Mesenchymal stem cell (in vitro differentiated cells and primary cell): ENCODE results near the gene CYP27B1.

ENCODE experiments used
- DNase-seq: peaks from one replicate; pipeline ENCODE4 v3.0.0-alpha.2; 2013
- H2AFZ ChIP-seq: one replicate; pipeline ENCODE4 v1.6.1; 2013; ENCODE audit warnings: low read depth, mild to moderate bottlenecking, control low read depth, inconsistent platforms, low read length, moderate library complexity
- H2AK5ac ChIP-seq: 2 replicates; pipeline ENCODE4 v1.6.1; 2013; ENCODE audit warnings: low read length, moderate library complexity, mild to moderate bottlenecking, inconsistent platforms; ENCODE audit not compliant: severe bottlenecking
- H2BK120ac ChIP-seq: one replicate; pipeline ENCODE4 v1.6.1; 2013; ENCODE audit warnings: low read depth, mild to moderate bottlenecking, inconsistent platforms, low read length, moderate library complexity
- H2BK12ac ChIP-seq, 2 experiments: one replicate each; pipeline ENCODE4 v1.6.1; 2013; ENCODE audit warnings: inconsistent platforms in 2 of 2, low read length in 2 of 2, mild to moderate bottlenecking in 2 of 2, moderate library complexity in 2 of 2, control low read depth in 1 of 2
- H2BK15ac ChIP-seq: one replicate; pipeline ENCODE4 v1.6.1; 2013; ENCODE audit warnings: mild to moderate bottlenecking, low read depth, inconsistent platforms; ENCODE audit not compliant: poor library complexity, severe bottlenecking
- H2BK5ac ChIP-seq: 2 replicates; pipeline ENCODE4 v1.6.1; 2013; ENCODE audit warnings: low read depth, mild to moderate bottlenecking, low read length, control low read depth, inconsistent platforms; ENCODE audit not compliant: poor library complexity, severe bottlenecking
- H3K14ac ChIP-seq, 2 experiments: one replicate each; pipeline ENCODE4 v1.6.1; 2013; ENCODE audit warnings: inconsistent platforms in 2 of 2, low read length in 2 of 2, control low read depth in 1 of 2, mild to moderate bottlenecking in 1 of 2, moderate library complexity in 1 of 2
- H3K18ac ChIP-seq, 2 experiments: one replicate each; pipeline ENCODE4 v1.6.1; 2013; ENCODE audit warnings: inconsistent platforms in 2 of 2, low read length in 2 of 2, control low read depth in 1 of 2, low read depth in 1 of 2, mild to moderate bottlenecking in 1 of 2
- H3K23ac ChIP-seq, 2 experiments: one replicate each; pipeline ENCODE4 v1.6.1; 2013; ENCODE audit warnings: inconsistent platforms in 2 of 2, low read length in 2 of 2, mild to moderate bottlenecking in 2 of 2, moderate library complexity in 2 of 2, control low read depth in 1 of 2
- H3K27ac ChIP-seq: 2 replicates; pipeline ENCODE4 v1.5.1; 2013; ENCODE audit warnings: mild to moderate bottlenecking, moderate library complexity, low read length, control low read depth, inconsistent platforms; ENCODE audit not compliant: poor library complexity, severe bottlenecking
- H3K27me3 ChIP-seq, 2 experiments: 2 replicates each; pipeline versions ENCODE4 v1.6.1 to v1.7.0; 2013; ENCODE audit warnings: low read length in 2 of 2, mild to moderate bottlenecking in 2 of 2, moderate library complexity in 2 of 2, control low read depth in 1 of 2, inconsistent platforms in 1 of 2; ENCODE audit not compliant: control insufficient read depth in 1 of 2, insufficient read depth in 1 of 2
- H3K36me3 ChIP-seq, 2 experiments: 2 replicates each; pipeline versions ENCODE4 v1.6.1 to v1.7.0; 2013; ENCODE audit warnings: low read length in 2 of 2, control low read depth in 1 of 2, inconsistent platforms in 1 of 2, low read depth in 1 of 2, mild to moderate bottlenecking in 1 of 2; ENCODE audit not compliant: insufficient read depth in 2 of 2, control insufficient read depth in 1 of 2
- H3K4ac ChIP-seq, 2 experiments: one replicate each; pipeline ENCODE4 v1.6.1; 2013; ENCODE audit warnings: inconsistent platforms in 2 of 2, low read length in 2 of 2, mild to moderate bottlenecking in 2 of 2, moderate library complexity in 2 of 2, control low read depth in 1 of 2, low read depth in 1 of 2
- H3K4me1 ChIP-seq: 2 replicates; pipeline ENCODE4 v1.6.1; 2013; ENCODE audit warnings: low read depth, low read length, control low read depth; ENCODE audit not compliant: control insufficient read depth, insufficient read depth
- H3K4me2 ChIP-seq: 2 replicates; pipeline ENCODE4 v1.6.1; 2013; ENCODE audit warnings: low read length, mild to moderate bottlenecking, inconsistent platforms; ENCODE audit not compliant: poor library complexity, severe bottlenecking
- H3K4me3 ChIP-seq, 2 experiments: 2 replicates each; pipeline versions ENCODE4 v1.5.1 to v1.7.0; 2013; ENCODE audit warnings: low read length in 2 of 2, mild to moderate bottlenecking in 2 of 2, control low read depth in 1 of 2, low read depth in 1 of 2; ENCODE audit not compliant: insufficient read depth in 1 of 2
- H3K79me1 ChIP-seq: replicated peaks from 2 replicates; pipeline ENCODE4 v1.6.1; 2013; ENCODE audit warnings: mild to moderate bottlenecking, control low read depth, low read length, inconsistent platforms; ENCODE audit not compliant: poor library complexity, severe bottlenecking
- H3K9ac ChIP-seq: 2 replicates; pipeline ENCODE4 v1.7.0; 2013; ENCODE audit warnings: mild to moderate bottlenecking, low read length, moderate library complexity
- H3K9me3 ChIP-seq: 2 replicates; pipeline ENCODE4 v1.7.0; 2013; ENCODE audit warnings: mild to moderate bottlenecking, low read length; ENCODE audit not compliant: control insufficient read depth
- H4K8ac ChIP-seq: one replicate; pipeline ENCODE4 v1.6.1; 2013; ENCODE audit warnings: inconsistent platforms, mild to moderate bottlenecking, low read length, moderate library complexity
- H4K91ac ChIP-seq: one replicate; pipeline ENCODE4 v1.6.1; 2013; ENCODE audit warnings: mild to moderate bottlenecking, low read length, inconsistent platforms
- WGBS: methylation state at CpG from one replicate; pipeline ENCODE4 v1.1.7; 2013; ENCODE audit warnings: mixed read lengths; 5-methylcytosine and 5-hydroxymethylcytosine counted together

Gene CYP27B1

DNA sequence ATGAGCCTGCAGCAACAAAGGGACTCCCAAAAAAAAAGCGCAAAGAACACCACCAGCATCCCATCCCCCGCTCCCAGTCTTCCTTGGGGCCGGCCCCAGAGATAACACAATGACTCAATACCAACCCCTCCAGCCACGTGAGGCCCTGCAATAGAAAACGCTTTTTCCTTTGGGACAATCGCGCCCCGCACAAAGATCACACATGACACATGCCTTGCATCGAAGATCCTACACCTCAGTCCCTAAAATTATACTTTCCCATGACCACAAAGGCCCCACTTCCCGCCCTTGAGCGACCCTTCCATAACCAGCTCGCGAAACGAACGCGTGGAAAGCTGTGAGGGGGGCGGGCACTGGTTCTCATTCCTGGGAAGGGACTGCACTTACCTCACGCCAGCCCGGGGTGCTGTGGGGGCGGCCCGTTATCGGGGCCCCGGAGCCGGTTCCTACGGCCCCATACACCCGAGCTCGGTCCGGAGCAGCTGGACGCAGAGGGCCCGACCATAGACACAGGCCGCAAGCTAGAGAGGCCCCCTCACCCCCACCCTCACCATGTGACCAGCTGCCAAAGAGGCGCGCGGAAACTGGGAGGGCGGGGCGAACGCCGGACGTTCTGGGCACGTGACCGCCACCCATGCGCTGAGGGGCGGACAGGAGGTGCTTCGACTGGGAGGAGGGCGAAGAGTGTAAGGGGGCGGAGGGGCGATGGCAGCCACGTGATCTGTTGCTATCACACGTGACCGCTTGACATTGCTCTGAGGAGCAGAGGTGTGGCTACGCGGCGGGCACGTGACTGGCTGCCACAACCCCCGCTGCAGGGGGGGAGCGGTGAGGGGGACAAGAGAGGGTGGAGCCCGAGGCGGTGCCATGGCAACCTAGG lies 14.8 kb downstream of the CYP27B1 start, which contains the start of gene CDK4:
TSS of gene CDK4 (minus strand) at position 523 of the 880 bp plus-strand sequence. CDS start 593 bp downstream, outside the sequence.
- peak within 1 kb of the TSS; percentile 50 to 81 for H2BK12ac ChIP-seq
- H3K9ac ChIP-seq = peak within 1 kb of the TSS; percentile 98
- peak within 1 kb of the TSS; percentile 74 for H2BK120ac ChIP-seq
- H4K8ac ChIP-seq = peak within 1 kb of the TSS; percentile 78
- H3K4me2 ChIP-seq = peak within 1 kb of the TSS; percentile 76
- H2AFZ ChIP-seq = peak within 1 kb of the TSS; percentile 49
- DNase-seq = peak; percentile 100
- WGBS = 1% methylated on average over 52 of the region's 58 CpGs
- H3K4ac ChIP-seq = peak within 1 kb of the TSS; percentile 62 to 95
- peak within 1 kb of the TSS; percentile 85 for H4K91ac ChIP-seq
- peak within 1 kb of the TSS; percentile 71 for H2BK5ac ChIP-seq
- peaks cover 21% of the 10 kb centered on the region for H3K4me1 ChIP-seq
- H3K36me3 ChIP-seq = peaks cover 22 to 40% of the 10 kb centered on the region in 2 experiments
- peak within 1 kb of the TSS in 1 of 2 experiments; percentile 36 for H3K23ac ChIP-seq
- H2AK5ac ChIP-seq = peak within 1 kb of the TSS; percentile 15
- peak within 1 kb of the TSS; percentile 77 for H3K27ac ChIP-seq
- H3K79me1 ChIP-seq = peaks cover 11% of the 10 kb centered on the region
- H3K27me3 ChIP-seq = peaks cover 11 to 23% of the 10 kb centered on the region in 2 experiments
- H3K14ac ChIP-seq = peak within 1 kb of the TSS in 1 of 2 experiments; percentile 68
- peak within 1 kb of the TSS; percentile 91 to 93 for H3K18ac ChIP-seq
- no peaks in the 10 kb centered on the region for H3K9me3 ChIP-seq
- H3K4me3 ChIP-seq = peak within 1 kb of the TSS; percentile 70 to 89
- peak within 1 kb of the TSS; percentile 39 for H2BK15ac ChIP-seq

GRCh38 chr12:57751432-57751787 lies 15.5 kb downstream of the CYP27B1 start:
- H3K9me3 ChIP-seq = no peaks in the 10 kb centered on the region
- WGBS = 14% methylated on average over 8 of the region's 8 CpGs
- peak overlapping the region; percentile 55 to 74 for H3K18ac ChIP-seq
- H3K23ac ChIP-seq = peak overlapping the region in 1 of 2 experiments; percentile 16
- H3K4ac ChIP-seq = peak overlapping the region in 1 of 2 experiments; percentile 89
- peak overlapping the region; percentile 98 for H3K9ac ChIP-seq
- peak overlapping the region; percentile 77 for H3K27ac ChIP-seq
- peak overlapping the region; percentile 85 for H4K91ac ChIP-seq
- peak overlapping the region; percentile 15 for H2AK5ac ChIP-seq
- peaks cover 11% of the 10 kb centered on the region for H3K79me1 ChIP-seq
- H3K14ac ChIP-seq = peak overlapping the region in 1 of 2 experiments; percentile 68
- peak overlapping the region; percentile 73 for H3K4me2 ChIP-seq
- H2BK120ac ChIP-seq = no peak overlapping the region
- H2AFZ ChIP-seq = no peak overlapping the region
- H3K27me3 ChIP-seq = peaks cover 6 to 18% of the 10 kb centered on the region in 2 experiments
- H2BK5ac ChIP-seq = no peak overlapping the region
- H3K4me1 ChIP-seq = peaks cover 17% of the 10 kb centered on the region
- no peak overlapping the region for H2BK15ac ChIP-seq
- DNase-seq = no peak
- H2BK12ac ChIP-seq = peak overlapping the region; percentile 50 to 75
- H4K8ac ChIP-seq = peak overlapping the region; percentile 77
- H3K36me3 ChIP-seq = peaks cover 26 to 46% of the 10 kb centered on the region in 2 experiments
- H3K4me3 ChIP-seq = peak overlapping the region; percentile 70 to 89

DNA sequence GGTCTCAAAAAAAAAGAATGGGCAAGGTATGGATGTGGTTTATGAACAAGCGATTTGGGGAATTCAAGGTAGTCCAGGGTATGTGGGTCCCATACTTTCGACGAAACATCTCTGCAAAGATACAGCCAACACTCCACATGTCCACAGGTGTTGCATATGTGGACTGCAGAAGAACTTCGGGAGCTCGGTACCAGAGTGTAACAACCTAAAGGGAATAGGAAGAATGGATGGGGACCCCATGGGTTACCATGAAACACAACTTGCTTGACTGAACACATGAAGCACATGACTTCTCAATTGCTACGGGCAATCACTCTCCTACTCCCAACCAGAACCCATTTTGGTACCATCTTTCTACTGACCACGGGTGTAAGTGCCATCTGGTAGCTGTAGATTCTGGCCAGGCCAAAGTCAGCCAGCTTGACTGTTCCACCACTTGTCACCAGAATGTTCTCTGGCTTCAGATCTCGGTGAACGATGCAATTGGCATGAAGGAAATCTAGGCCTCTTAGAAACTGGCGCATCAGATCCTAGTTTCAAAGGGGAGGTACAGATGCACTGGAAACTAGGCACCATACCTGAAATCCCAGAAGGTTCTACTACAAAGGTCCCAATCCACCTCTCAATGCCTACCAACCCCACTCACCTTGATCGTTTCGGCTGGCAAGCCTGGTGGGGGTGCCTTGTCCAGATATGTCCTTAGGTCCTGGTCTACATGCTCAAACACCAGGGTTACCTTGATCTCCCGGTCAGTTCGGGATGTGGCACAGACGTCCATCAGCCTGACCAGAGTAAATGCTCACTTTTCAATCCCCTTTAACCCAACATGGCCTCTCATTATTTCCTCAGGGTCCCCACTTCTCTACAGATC lies 16.1 kb downstream of the CYP27B1 start:
- H3K4me2 ChIP-seq = peak overlapping the region; percentile 73
- peaks cover 0 to 12% of the 10 kb centered on the region in 2 experiments for H3K27me3 ChIP-seq
- peaks cover 15% of the 10 kb centered on the region for H3K4me1 ChIP-seq
- H4K8ac ChIP-seq = no peak overlapping the region
- no peak overlapping the region for H2BK120ac ChIP-seq
- peak overlapping the region in 1 of 2 experiments; percentile 50 for H2BK12ac ChIP-seq
- peak overlapping the region; percentile 77 for H3K27ac ChIP-seq
- no peak overlapping the region for H2BK15ac ChIP-seq
- H2BK5ac ChIP-seq = no peak overlapping the region
- peaks cover 27 to 52% of the 10 kb centered on the region in 2 experiments for H3K36me3 ChIP-seq
- H3K9me3 ChIP-seq = no peaks in the 10 kb centered on the region
- peak overlapping the region; percentile 1 for H4K91ac ChIP-seq
- no peak overlapping the region for H3K18ac ChIP-seq
- peaks cover 11% of the 10 kb centered on the region for H3K79me1 ChIP-seq
- no peak overlapping the region for H2AFZ ChIP-seq
- 97% methylated on average over 15 of the region's 15 CpGs for WGBS
- H2AK5ac ChIP-seq = peak overlapping the region; percentile 15
- peak overlapping the region in 1 of 2 experiments; percentile 68 for H3K14ac ChIP-seq
- peak overlapping the region; percentile 98 for H3K9ac ChIP-seq
- DNase-seq = no peak
- H3K4ac ChIP-seq = peak overlapping the region in 1 of 2 experiments; percentile 89
- H3K4me3 ChIP-seq = peak overlapping the region; percentile 70 to 89
- H3K23ac ChIP-seq = peak overlapping the region in 1 of 2 experiments; percentile 16
